IMR-90 (cell line): ENCODE results near the gene TAX1BP1. TPM values are rescaled to one million over a fixed set of nuclear protein-coding genes. Genes with fewer than 3 reads are reported as not detected.

Experiments used
- ATAC-seq: fragments of 200-7000 bp; cut with Tn5 transposase; 2 replicates; pipeline ENCODE4 v1.9.1; 2020; ENCODE audit warnings: low read depth, mild to moderate bottlenecking, moderate library complexity
- BruUV-seq: library from RNA; stranded (reverse); fragments of 400-500 nt; replicated peaks from 2 replicates; lab custom pipeline; 2021; lab: Mats Ljungman, UMichigan
- CTCF ChIA-PET: fragments of 300-600 bp; formaldehyde crosslinking; extraction: SDS; loops from one replicate; lab custom pipeline; 2021; ENCODE audit warnings: antibody characterized with exemption; lab: Yijun Ruan, JAX
- POLR2A ChIA-PET: fragments of 300-600 bp; sonication (Branson Sonifier 250); formaldehyde crosslinking; loops from one replicate; lab custom pipeline; 2022; ENCODE audit warnings: antibody characterized with exemption; ENCODE audit not compliant: unreplicated experiment; lab: Charles Lee
- DNase-seq: peaks from one replicate; pipeline ENCODE4 v3.0.0; 2013
- H2AFZ ChIP-seq: replicated peaks from 2 replicates; pipeline ENCODE3; 2013; ENCODE audit warnings: low read length, mild to moderate bottlenecking; ENCODE audit not compliant: poor library complexity
- H2AK5ac ChIP-seq: 2 replicates; pipeline ENCODE4 v1.6.1; 2013; ENCODE audit warnings: low read depth, low read length, inconsistent platforms
- H2AK9ac ChIP-seq: replicated peaks from 2 replicates; pipeline ENCODE3; 2013; ENCODE audit warnings: mild to moderate bottlenecking, low read depth, low read length, moderate library complexity; ENCODE audit not compliant: poor library complexity
- H2BK120ac ChIP-seq: 2 replicates; pipeline ENCODE4 v1.6.1; 2013; ENCODE audit warnings: low read depth, low read length, inconsistent platforms
- H2BK15ac ChIP-seq: 3 replicates; pipeline ENCODE4 v1.6.1; 2013; ENCODE audit warnings: low read depth, low read length, inconsistent platforms
- H2BK20ac ChIP-seq: 2 replicates; pipeline ENCODE4 v1.6.1; 2013; ENCODE audit warnings: low read depth, mild to moderate bottlenecking, inconsistent platforms, low read length, moderate library complexity
- H2BK5ac ChIP-seq: 2 replicates; pipeline ENCODE4 v1.6.1; 2013; ENCODE audit warnings: mild to moderate bottlenecking, low read depth, low read length, inconsistent platforms; ENCODE audit not compliant: poor library complexity, severe bottlenecking
- H3K14ac ChIP-seq: replicated peaks from 2 replicates; pipeline ENCODE4 v1.6.1; 2013; ENCODE audit warnings: low read depth, low read length, inconsistent platforms
- H3K18ac ChIP-seq: 2 replicates; pipeline ENCODE4 v1.6.1; 2013; ENCODE audit warnings: low read depth, low read length, control low read depth
- H3K23ac ChIP-seq: 2 replicates; pipeline ENCODE4 v1.6.1; 2013; ENCODE audit warnings: low read depth, low read length, inconsistent platforms
- H3K27ac ChIP-seq: 2 replicates; pipeline ENCODE4 v1.5.1; 2013; ENCODE audit warnings: mild to moderate bottlenecking, control low read depth, low read length; ENCODE audit not compliant: insufficient read depth
- H3K27me3 ChIP-seq: 2 replicates; pipeline ENCODE4 v1.6.1; 2013; ENCODE audit warnings: low read length; ENCODE audit not compliant: control insufficient read depth, insufficient read depth
- H3K36me3 ChIP-seq: 2 replicates; pipeline ENCODE4 v1.6.1; 2013; ENCODE audit warnings: low read length, mixed read lengths; ENCODE audit not compliant: control insufficient read depth, insufficient read depth
- H3K4ac ChIP-seq: 2 replicates; pipeline ENCODE4 v1.6.1; 2013; ENCODE audit warnings: low read depth, low read length, inconsistent platforms
- H3K4me1 ChIP-seq: 2 replicates; pipeline ENCODE4 v1.6.1; 2013; ENCODE audit warnings: low read length, mixed read lengths; ENCODE audit not compliant: control insufficient read depth, insufficient read depth
- H3K4me2 ChIP-seq: 2 replicates; pipeline ENCODE4 v1.6.1; 2013; ENCODE audit warnings: low read depth, mild to moderate bottlenecking, control low read depth, low read length, moderate library complexity
- H3K4me3 ChIP-seq: 2 replicates; pipeline ENCODE4 v1.5.1; 2013; ENCODE audit warnings: low read depth, mild to moderate bottlenecking, control low read depth, low read length, moderate library complexity; ENCODE audit not compliant: insufficient read depth
- H3K56ac ChIP-seq: 2 replicates; pipeline ENCODE4 v1.6.1; 2013; ENCODE audit warnings: low read length, inconsistent platforms; ENCODE audit not compliant: insufficient read depth; ENCODE audit errors: extremely low read depth
- H3K79me1 ChIP-seq, 2 experiments: 2 replicates each; pipeline ENCODE4 v1.6.1; 2013; ENCODE audit warnings: low read length in 2 of 2, inconsistent platforms in 1 of 2, low read depth in 1 of 2
- H3K9ac ChIP-seq: 2 replicates; pipeline ENCODE4 v1.6.1; 2013; ENCODE audit warnings: low read depth, low read length, control low read depth
- H3K9me1 ChIP-seq: 2 replicates; pipeline ENCODE4 v1.6.1; 2013; ENCODE audit warnings: low read length, inconsistent platforms; ENCODE audit not compliant: insufficient read depth
- H3K9me3 ChIP-seq: 2 replicates; pipeline ENCODE4 v1.6.1; 2013; ENCODE audit warnings: low read length; ENCODE audit not compliant: control insufficient read depth, insufficient read depth
- H4K20me1 ChIP-seq: 2 replicates; pipeline ENCODE4 v1.6.1; 2013; ENCODE audit warnings: low read length, inconsistent platforms; ENCODE audit not compliant: insufficient read depth
- H4K5ac ChIP-seq: 2 replicates; pipeline ENCODE4 v1.6.1; 2013; ENCODE audit warnings: mild to moderate bottlenecking, low read depth, low read length, control low read depth
- H4K8ac ChIP-seq, 2 experiments: 2 replicates each; pipeline ENCODE4 v1.6.1; 2013; ENCODE audit warnings: low read depth in 2 of 2, low read length in 2 of 2, control low read depth in 1 of 2, inconsistent platforms in 1 of 2
- H4K91ac ChIP-seq: 2 replicates; pipeline ENCODE4 v1.6.1; 2013; ENCODE audit warnings: low read depth, low read length, inconsistent platforms; ENCODE audit not compliant: insufficient read depth
- CEBPB ChIP-seq: IDR thresholded peaks from 2 replicates; pipeline ENCODE4 v1.6.1; 2012; ENCODE audit warnings: low read depth, low read length, improper control_type of control experiment
- MAZ ChIP-seq: IDR thresholded peaks from 2 replicates; pipeline ENCODE4 v1.6.1; 2012; ENCODE audit warnings: low read depth, mild to moderate bottlenecking, low read length, improper control_type of control experiment, moderate library complexity, borderline replicate concordance
- WGBS, 2 experiments: methylation state at CpG; one replicate each; pipeline versions ENCODE4 v1.1.5 to v1.1.7; 2013; ENCODE audit warnings: missing lambda C conversion rate in 2 of 2; ENCODE audit not compliant: insufficient read length in 1 of 2; ENCODE audit errors: extremely low coverage in 2 of 2; 5-methylcytosine and 5-hydroxymethylcytosine counted together
- dilution Hi-C: fragments of 300-500 bp; cut with HindIII; formaldehyde crosslinking; loops from one replicate; pipeline ENCODE4 v1.14.3; 2018; ENCODE audit warnings: low sequenced_read_pairs; ENCODE audit not compliant: unreplicated experiment
- in situ Hi-C: fragments of 300-500 bp; cut with MboI; formaldehyde crosslinking; loops from 3 replicates; pipeline ENCODE4 v1.14.3; 2019; ENCODE audit warnings: low sequenced_read_pairs, inconsistent platforms, mixed read lengths
- intact Hi-C: fragments of 100-400 bp; cut with micrococcal nuclease; formaldehyde crosslinking; loops from 2 replicates; pipeline ENCODE4 v1.10.0; 2022
- polyA plus RNA-seq, 3 experiments: library from polyadenylated mRNA; depleted of rRNA; stranded (reverse); fragments of >200 nt; gene quantifications; 2 replicates each; pipeline ENCODE4 v1.2.3, GENCODE V29; 2012; ENCODE audit warnings: low replicate concordance in 1 of 3
- total RNA-seq: library from RNA; depleted of rRNA; stranded (reverse); fragments of >200 nt; gene quantifications from 2 replicates; pipeline ENCODE4 v1.2.3, GENCODE V29; 2012

TAX1BP1 gene
- total and polyA plus RNA-seq, 2 of the 4 experiments (the other 2 are of a cell fraction): 49.0 to 52.7 TPM

GRCh38 chr7:27802999-27803398, 63.0 kb downstream of the TAX1BP1 start:
- no peak overlapping the region for H3K4ac ChIP-seq
- no peak overlapping the region for H3K56ac ChIP-seq
- no peak overlapping the region for H4K91ac ChIP-seq
- H2BK5ac ChIP-seq: no peak overlapping the region
- no peaks in the 10 kb centered on the region for H3K9me3 ChIP-seq
- H2AK9ac ChIP-seq: no peak overlapping the region
- H3K18ac ChIP-seq: no peak overlapping the region
- peaks cover 2% of the 10 kb centered on the region; the same call in 1 of the 2 replicates for H3K4me1 ChIP-seq
- ATAC-seq (no peak), DNase-seq (no peak)
- no peak overlapping the region for H3K27ac ChIP-seq
- no peak overlapping the region for H3K4me3 ChIP-seq
- H4K5ac ChIP-seq: no peak overlapping the region
- H3K9me1 ChIP-seq: no peaks in the 10 kb centered on the region
- no peak overlapping the region for H2BK15ac ChIP-seq
- H3K23ac ChIP-seq: no peak overlapping the region
- no peaks in the 10 kb centered on the region for H3K27me3 ChIP-seq
- CTCF ChIA-PET: no interaction called here
- dilution Hi-C loops (no loop called here), intact Hi-C loops (no loop called here), in situ Hi-C loops (no loop called here)
- no peak overlapping the region for H2AFZ ChIP-seq
- no peak overlapping the region for H2BK120ac ChIP-seq
- no peak overlapping the region for H2BK20ac ChIP-seq
- H3K9ac ChIP-seq: no peak overlapping the region
- no peak overlapping the region for H3K14ac ChIP-seq
- no CpG with 5 or more reads among the region's 2 CpGs for WGBS, 2 experiments
- H3K4me2 ChIP-seq: no peak overlapping the region
- H3K36me3 ChIP-seq: peaks cover 3% of the 10 kb centered on the region; the same call in 1 of the 2 replicates
- no peaks in the 10 kb centered on the region for H4K20me1 ChIP-seq
- H3K79me1 ChIP-seq: peaks cover 3 to 16% of the 10 kb centered on the region in 2 experiments; a peak in 2 of 4 replicates
- no TSS peak for BruUV-seq
- H4K8ac ChIP-seq: no peak overlapping the region
- no peak for TF ChIP-seq MAZ
- peak; percentile 38; the same call in 1 of the 2 replicates for TF ChIP-seq CEBPB
- no peak overlapping the region for H2AK5ac ChIP-seq
- POLR2A ChIA-PET: no interaction called here
